ENCODE measurements around the gene ARL3. TPM values are rescaled to one million over a fixed set of nuclear protein-coding genes. Genes with fewer than 3 reads are reported as not detected.

Gene ARL3
- total and polyA plus RNA-seq, 2 experiments from 2014 or later: 8.5 to 22.6 TPM

- Mint-ChIP-seq H3K4me3 (no peak overlapping the region), H3K27me3 (ENCODE audit: insufficient read depth, low read depth, poor library complexity) (peaks cover 25% of the 10 kb centered on the region), H3K27ac (no peak overlapping the region), H3K36me3 (ENCODE audit: low read depth) (peaks cover 7% of the 10 kb centered on the region), H3K9me3 (no peaks in the 10 kb centered on the region), H3K4me1 (peaks cover 69% of the 10 kb centered on the region)
- TF ChIP-seq REST (IDR thresholded peaks at IDR 0.05; ENCODE audit: unreplicated experiment) (no peak), JUNB (IDR thresholded peaks at IDR 0.05; ENCODE audit: unreplicated experiment) (no peak), EZH2phosphoT487 (IDR thresholded peaks at IDR 0.05; ENCODE audit: unreplicated experiment) (no peak), ETS1 (IDR thresholded peaks at IDR 0.05) (no peak), POLR2AphosphoS5 (IDR thresholded peaks at IDR 0.05; ENCODE audit: low read depth) (no peak), ZNF114 (CRISPR knock-in tag; IDR thresholded peaks at IDR 0.05) (no peak), ZNF462 (CRISPR knock-in tag; IDR thresholded peaks at IDR 0.05) (no peak), STAT1 (IDR thresholded peaks at IDR 0.05; ENCODE audit: unreplicated experiment) (no peak)
- no peaks in the 10 kb centered on the region; the same call in 1 of the 2 replicates for H4K20me1 ChIP-seq (replicated peaks; ENCODE audit: insufficient read depth)
- H3K79me2 ChIP-seq (replicated peaks; ENCODE audit: insufficient read depth): no peaks in the 10 kb centered on the region
- DNase-seq (ENCODE audit: low spot score): no peak
- H3F3A ChIP-seq (replicated peaks; ENCODE audit: low read depth): peaks cover 25% of the 10 kb centered on the region
- no peak for ATAC-seq
- H3K4me1 ChIP-seq (ENCODE audit: insufficient read depth): peaks cover 57% of the 10 kb centered on the region
- no peaks in the 10 kb centered on the region for H3K9me2 ChIP-seq (ENCODE audit: insufficient read depth)
- no peaks in the 10 kb centered on the region for H3K36me3 ChIP-seq (ENCODE audit: insufficient read depth)
- no peaks in the 10 kb centered on the region for H3K27me3 ChIP-seq (ENCODE audit: insufficient read depth)
- no peak overlapping the region for H3K4me3 ChIP-seq
- 0 out of 2 replicates have a peak overlapping the region, but pooled peaks have one; percentile 10 for H3K27ac ChIP-seq (ENCODE audit: low read depth)
- peak overlapping the region; percentile 72; the same call in 1 of the 2 replicates for H3K4me2 ChIP-seq
- no peak overlapping the region for H2AFZ ChIP-seq
Measured at GRCh38 chr10:102676534-102677315, 37.5 kb downstream of the ARL3 start.
